ENCODE results near the gene ZBED1.
"Not testable (repeated sequence)": the region's sequence is repeated elsewhere in the genome, so short reads cannot be mapped to it uniquely, and the experiment has no call there.

ZBED1 gene

GRCh38 chrX:2536141-2536540 lies 35.4 kb upstream of the ZBED1 start:
- Histone ChIP-seq H3K9ac (ENCODE audit: low read length) (no peak overlapping the region), H3K36me3 (ENCODE audit: control insufficient read depth, insufficient read depth, low read length) (no peaks in the 10 kb centered on the region), H3K4me1 (ENCODE audit: control insufficient read depth, insufficient read depth, low read length) (no peaks in the 10 kb centered on the region), H3K27ac (ENCODE audit: low read depth, low read length) (no peak overlapping the region), H3K4me3 (ENCODE audit: low read length) (no peak overlapping the region), H3K27me3 (ENCODE audit: control insufficient read depth, insufficient read depth, low read length) (no peaks in the 10 kb centered on the region)

GRCh38 chrX:2534261-2535021 lies 33.7 kb upstream of the ZBED1 start:
- not testable (repeated sequence) for H3K36me3 ChIP-seq (ENCODE audit: control insufficient read depth, insufficient read depth, low read length); H3K27me3 ChIP-seq (ENCODE audit: control insufficient read depth, insufficient read depth, low read length); H3K4me1 ChIP-seq (ENCODE audit: control insufficient read depth, insufficient read depth, low read length); H3K4me3 ChIP-seq (ENCODE audit: low read length); H3K9ac ChIP-seq (ENCODE audit: low read length); H3K27ac ChIP-seq (ENCODE audit: low read depth, low read length)

GRCh38 chrX:2533424-2533823 lies 32.6 kb upstream of the ZBED1 start:
- no peaks in the 10 kb centered on the region for H3K27me3 ChIP-seq (ENCODE audit: control insufficient read depth, insufficient read depth, low read length)
- H3K27ac ChIP-seq (ENCODE audit: low read depth, low read length) = no peak overlapping the region
- no peaks in the 10 kb centered on the region for H3K36me3 ChIP-seq (ENCODE audit: control insufficient read depth, insufficient read depth, low read length)
- H3K4me1 ChIP-seq (ENCODE audit: control insufficient read depth, insufficient read depth, low read length) = no peaks in the 10 kb centered on the region
- no peak overlapping the region for H3K9ac ChIP-seq (ENCODE audit: low read length)
- H3K4me3 ChIP-seq (ENCODE audit: low read length) = no peak overlapping the region

GRCh38 chrX:2526390-2526789 lies 25.6 kb upstream of the ZBED1 start:
- H3K27ac ChIP-seq (ENCODE audit: low read depth, low read length) = no peak overlapping the region
- no peaks in the 10 kb centered on the region for H3K4me1 ChIP-seq (ENCODE audit: control insufficient read depth, insufficient read depth, low read length)
- H3K36me3 ChIP-seq (ENCODE audit: control insufficient read depth, insufficient read depth, low read length) = no peaks in the 10 kb centered on the region
- H3K9ac ChIP-seq (ENCODE audit: low read length) = no peak overlapping the region
- no peak overlapping the region for H3K4me3 ChIP-seq (ENCODE audit: low read length)
- H3K27me3 ChIP-seq (ENCODE audit: control insufficient read depth, insufficient read depth, low read length) = no peaks in the 10 kb centered on the region

GRCh38 chrX:2523911-2524310 lies 23.1 kb upstream of the ZBED1 start:
- H3K27ac ChIP-seq (ENCODE audit: low read depth, low read length) = no peak overlapping the region
- H3K36me3 ChIP-seq (ENCODE audit: control insufficient read depth, insufficient read depth, low read length) = no peaks in the 10 kb centered on the region
- no peak overlapping the region for H3K4me3 ChIP-seq (ENCODE audit: low read length)
- no peaks in the 10 kb centered on the region for H3K4me1 ChIP-seq (ENCODE audit: control insufficient read depth, insufficient read depth, low read length)
- H3K9ac ChIP-seq (ENCODE audit: low read length) = no peak overlapping the region
- H3K27me3 ChIP-seq (ENCODE audit: control insufficient read depth, insufficient read depth, low read length) = no peaks in the 10 kb centered on the region

GRCh38 chrX:2521927-2522386 lies 21.2 kb upstream of the ZBED1 start:
- Histone ChIP-seq H3K36me3 (ENCODE audit: control insufficient read depth, insufficient read depth, low read length) (no peaks in the 10 kb centered on the region), H3K27ac (ENCODE audit: low read depth, low read length) (no peak overlapping the region), H3K9ac (ENCODE audit: low read length) (no peak overlapping the region), H3K27me3 (ENCODE audit: control insufficient read depth, insufficient read depth, low read length) (no peaks in the 10 kb centered on the region), H3K4me1 (ENCODE audit: control insufficient read depth, insufficient read depth, low read length) (no peaks in the 10 kb centered on the region), H3K4me3 (ENCODE audit: low read length) (no peak overlapping the region)

GRCh38 chrX:2521092-2521926 lies 20.5 kb upstream of the ZBED1 start:
- H3K36me3 ChIP-seq (ENCODE audit: control insufficient read depth, insufficient read depth, low read length) = no peaks in the 10 kb centered on the region
- no peak overlapping the region for H3K27ac ChIP-seq (ENCODE audit: low read depth, low read length)
- no peaks in the 10 kb centered on the region for H3K4me1 ChIP-seq (ENCODE audit: control insufficient read depth, insufficient read depth, low read length)
- no peaks in the 10 kb centered on the region for H3K27me3 ChIP-seq (ENCODE audit: control insufficient read depth, insufficient read depth, low read length)
- H3K4me3 ChIP-seq (ENCODE audit: low read length) = no peak overlapping the region
- H3K9ac ChIP-seq (ENCODE audit: low read length) = no peak overlapping the region

- Histone ChIP-seq H3K9ac (ENCODE audit: low read length) (no peak overlapping the region), H3K4me1 (ENCODE audit: control insufficient read depth, insufficient read depth, low read length) (no peaks in the 10 kb centered on the region), H3K36me3 (ENCODE audit: control insufficient read depth, insufficient read depth, low read length) (no peaks in the 10 kb centered on the region), H3K27me3 (ENCODE audit: control insufficient read depth, insufficient read depth, low read length) (no peaks in the 10 kb centered on the region), H3K27ac (ENCODE audit: low read depth, low read length) (no peak overlapping the region), H3K4me3 (ENCODE audit: low read length) (no peak overlapping the region)
Observed at GRCh38 chrX:2520539-2520938, 19.8 kb upstream of the ZBED1 start.

- not testable (repeated sequence) for H3K4me3 ChIP-seq (ENCODE audit: low read length); H3K4me1 ChIP-seq (ENCODE audit: control insufficient read depth, insufficient read depth, low read length); H3K9ac ChIP-seq (ENCODE audit: low read length); H3K36me3 ChIP-seq (ENCODE audit: control insufficient read depth, insufficient read depth, low read length); H3K27me3 ChIP-seq (ENCODE audit: control insufficient read depth, insufficient read depth, low read length); H3K27ac ChIP-seq (ENCODE audit: low read depth, low read length)
Observed at GRCh38 chrX:2519638-2520037, 18.9 kb upstream of the ZBED1 start.

GRCh38 chrX:2517055-2517454 lies 16.3 kb upstream of the ZBED1 start:
- H3K27ac ChIP-seq (ENCODE audit: low read depth, low read length) = no peak overlapping the region
- no peaks in the 10 kb centered on the region for H3K4me1 ChIP-seq (ENCODE audit: control insufficient read depth, insufficient read depth, low read length)
- no peak overlapping the region for H3K9ac ChIP-seq (ENCODE audit: low read length)
- H3K4me3 ChIP-seq (ENCODE audit: low read length) = no peak overlapping the region
- H3K27me3 ChIP-seq (ENCODE audit: control insufficient read depth, insufficient read depth, low read length) = no peaks in the 10 kb centered on the region
- no peaks in the 10 kb centered on the region for H3K36me3 ChIP-seq (ENCODE audit: control insufficient read depth, insufficient read depth, low read length)

- Histone ChIP-seq H3K4me3 (ENCODE audit: low read length) (no peak overlapping the region), H3K27ac (ENCODE audit: low read depth, low read length) (no peak overlapping the region), H3K9ac (ENCODE audit: low read length) (no peak overlapping the region), H3K4me1 (ENCODE audit: control insufficient read depth, insufficient read depth, low read length) (no peaks in the 10 kb centered on the region), H3K36me3 (ENCODE audit: control insufficient read depth, insufficient read depth, low read length) (no peaks in the 10 kb centered on the region), H3K27me3 (ENCODE audit: control insufficient read depth, insufficient read depth, low read length) (no peaks in the 10 kb centered on the region)
Observed at GRCh38 chrX:2516623-2517022, 15.8 kb upstream of the ZBED1 start.

GRCh38 chrX:2514131-2514530 lies 13.4 kb upstream of the ZBED1 start:
- H3K4me1 ChIP-seq (ENCODE audit: control insufficient read depth, insufficient read depth, low read length) = no peaks in the 10 kb centered on the region
- no peak overlapping the region for H3K27ac ChIP-seq (ENCODE audit: low read depth, low read length)
- H3K9ac ChIP-seq (ENCODE audit: low read length) = no peak overlapping the region
- no peaks in the 10 kb centered on the region for H3K36me3 ChIP-seq (ENCODE audit: control insufficient read depth, insufficient read depth, low read length)
- no peak overlapping the region for H3K4me3 ChIP-seq (ENCODE audit: low read length)
- no peaks in the 10 kb centered on the region for H3K27me3 ChIP-seq (ENCODE audit: control insufficient read depth, insufficient read depth, low read length)
